GM23338 (cell line): ENCODE data around the gene STAT1. TPM values are rescaled to one million over a fixed set of nuclear protein-coding genes. Genes with fewer than 3 reads are reported as not detected.

Experiments used
- ATAC-seq: fragments of 200-7000 bp; cut with Tn5 transposase; 3 replicates; pipeline ENCODE4 v1.9.1; 2020
- DNase-seq: peaks from one replicate; pipeline ENCODE4 v3.0.0-alpha.2; 2015; ENCODE audit warnings: low spot score
- H2AFZ ChIP-seq: fragments of 200-600 bp; sonication (generic); 2 replicates; pipeline ENCODE4 v1.8.0; 2016; ENCODE audit warnings: antibody characterized with exemption, mild to moderate bottlenecking, moderate library complexity
- H3F3A ChIP-seq: fragments of 200-600 bp; sonication (generic); replicated peaks from 2 replicates; pipeline ENCODE4 v1.8.0; 2017; ENCODE audit warnings: antibody characterized with exemption, mixed run types, low read depth
- H3K27ac ChIP-seq: fragments of 200-600 bp; sonication (generic); 2 replicates; pipeline ENCODE4 v1.6.1; 2016; ENCODE audit warnings: low read depth
- H3K27me3 ChIP-seq: fragments of 200-600 bp; sonication (generic); 2 replicates; pipeline ENCODE4 v1.8.0; 2016; ENCODE audit warnings: mild to moderate bottlenecking, mixed run types, moderate library complexity; ENCODE audit not compliant: insufficient read depth
- H3K36me3 ChIP-seq: fragments of 200-600 bp; sonication (generic); 2 replicates; pipeline ENCODE4 v1.8.0; 2016; ENCODE audit warnings: mild to moderate bottlenecking; ENCODE audit not compliant: insufficient read depth
- H3K4me1 ChIP-seq: fragments of 200-600 bp; sonication (generic); 2 replicates; pipeline ENCODE4 v1.8.0; 2016; ENCODE audit warnings: mild to moderate bottlenecking, moderate library complexity; ENCODE audit not compliant: insufficient read depth
- H3K4me2 ChIP-seq: fragments of 200-600 bp; sonication (generic); 2 replicates; pipeline ENCODE4 v1.7.1; 2017; ENCODE audit warnings: mixed run types
- H3K4me3 ChIP-seq: fragments of 200-600 bp; sonication (generic); 2 replicates; pipeline ENCODE4 v1.6.1; 2016; ENCODE audit warnings: mixed run types
- H3K79me2 ChIP-seq: fragments of 200-600 bp; sonication (generic); replicated peaks from 2 replicates; pipeline ENCODE4 v1.8.0; 2017; ENCODE audit warnings: mild to moderate bottlenecking; ENCODE audit not compliant: insufficient read depth
- H3K9me2 ChIP-seq: fragments of 200-600 bp; sonication (generic); 2 replicates; pipeline ENCODE4 v1.8.0; 2017; ENCODE audit not compliant: insufficient read depth
- H4K20me1 ChIP-seq: fragments of 200-600 bp; sonication (generic); replicated peaks from 2 replicates; pipeline ENCODE4 v1.8.0; 2017; ENCODE audit warnings: mild to moderate bottlenecking; ENCODE audit not compliant: insufficient read depth
- H3K27ac Mint-ChIP-seq: 2 replicates; pipeline ENCODE4 v1.8.0; 2020; ENCODE audit warnings: inconsistent platforms, mild to moderate bottlenecking, moderate library complexity, mixed read lengths
- H3K27me3 Mint-ChIP-seq: 3 replicates; pipeline ENCODE4 v1.8.0; 2022; ENCODE audit warnings: low read depth, mild to moderate bottlenecking, moderate library complexity, mixed read lengths, inconsistent platforms; ENCODE audit not compliant: insufficient read depth, poor library complexity
- H3K36me3 Mint-ChIP-seq: 3 replicates; pipeline ENCODE4 v1.8.0; 2021; ENCODE audit warnings: low read depth, mild to moderate bottlenecking, inconsistent platforms, moderate library complexity, mixed read lengths
- H3K4me1 Mint-ChIP-seq: 3 replicates; pipeline ENCODE4 v1.8.0; 2020; ENCODE audit warnings: mild to moderate bottlenecking, inconsistent platforms, mixed read lengths
- H3K4me3 Mint-ChIP-seq: 3 replicates; pipeline ENCODE4 v1.8.0; 2021; ENCODE audit warnings: moderate library complexity, mild to moderate bottlenecking, inconsistent platforms, mixed read lengths
- H3K9me3 Mint-ChIP-seq: 3 replicates; pipeline ENCODE4 v1.8.0; 2020; ENCODE audit warnings: moderate library complexity, mild to moderate bottlenecking, inconsistent platforms, mixed read lengths
- CREB1 ChIP-seq: fragments of 250-450 bp; sonication (Bioruptor Pico); IDR thresholded peaks from 2 replicates; pipeline ENCODE4 v1.5.0; 2020; ENCODE audit warnings: low read depth, mild to moderate bottlenecking, moderate library complexity
- ETS1 ChIP-seq: IDR thresholded peaks from 2 replicates; pipeline ENCODE4 v1.6.1; 2016; ENCODE audit warnings: antibody characterized with exemption
- EZH2 ChIP-seq: fragments of 200-600 bp; sonication (generic); IDR thresholded peaks from one replicate; pipeline ENCODE4 v1.8.0; 2017; ENCODE audit warnings: antibody characterized with exemption, mild to moderate bottlenecking, low read depth; ENCODE audit not compliant: unreplicated experiment
- JUNB ChIP-seq: IDR thresholded peaks from one replicate; pipeline ENCODE4 v1.6.1; 2016; ENCODE audit warnings: antibody characterized with exemption; ENCODE audit not compliant: unreplicated experiment
- NANOG ChIP-seq: IDR thresholded peaks from 2 replicates; pipeline ENCODE4 v1.6.1; 2016; ENCODE audit warnings: antibody characterized with exemption, borderline replicate concordance
- POLR2AphosphoS5 ChIP-seq: IDR thresholded peaks from 2 replicates; pipeline ENCODE4 v1.6.1; 2016; ENCODE audit warnings: antibody characterized with exemption, low read depth
- STAT1 ChIP-seq: IDR thresholded peaks from one replicate; pipeline ENCODE4 v1.6.1; 2016; ENCODE audit warnings: antibody characterized with exemption; ENCODE audit not compliant: unreplicated experiment
- ZNF331 ChIP-seq: fragments of 250-450 bp; sonication (Bioruptor Pico); IDR thresholded peaks from 2 replicates; pipeline ENCODE4 v1.5.0; 2020; ENCODE audit warnings: low read depth, mild to moderate bottlenecking, moderate library complexity
- polyA plus RNA-seq: library from polyadenylated mRNA; unstranded; fragments of >200 nt; fragmentation: Nextera tagmentation; extraction: Ambion mirVana; gene quantifications from 2 replicates; pipeline ENCODE4 v1.2.1, GENCODE V29; 2016
- total RNA-seq: library from RNA; depleted of rRNA; stranded (reverse); fragments of >200 nt; shearing (Covaris generic); gene quantifications from 2 replicates; pipeline ENCODE4 v1.2.3, GENCODE V29; 2014
- TF ChIP-seq, protein P1 (sequence below), 2 experiments: fragments of 200-600 bp in 1 of 2; sonication (generic) in 1 of 2; conservative IDR thresholded peaks; 2 replicates each; pipeline versions ENCODE4 v1.5.1 to v1.6.1; 2016 to 2017; ENCODE audit warnings: antibody characterized with exemption in 2 of 2, low read depth in 2 of 2, mild to moderate bottlenecking in 2 of 2, moderate library complexity in 1 of 2
- TF ChIP-seq, protein P2 (sequence below): fragments of 250-450 bp; sonication (Bioruptor Pico); IDR thresholded peaks from 2 replicates; pipeline ENCODE4 v1.5.0; 2020; ENCODE audit warnings: mild to moderate bottlenecking, moderate library complexity

Gene STAT1
- total and polyA plus RNA-seq, 2 experiments from 2014 or later: 15.1 to 47.4 TPM

GRCh38 chr2:191015831-191016230 lies 1.9 kb upstream of the STAT1 start (continued):
- no peak for TF ChIP-seq ZNF331 (CRISPR knock-in tag)
- TF ChIP-seq POLR2AphosphoS5: no peak
- no peak for TF ChIP-seq ETS1
- TF ChIP-seq, protein P1, sequence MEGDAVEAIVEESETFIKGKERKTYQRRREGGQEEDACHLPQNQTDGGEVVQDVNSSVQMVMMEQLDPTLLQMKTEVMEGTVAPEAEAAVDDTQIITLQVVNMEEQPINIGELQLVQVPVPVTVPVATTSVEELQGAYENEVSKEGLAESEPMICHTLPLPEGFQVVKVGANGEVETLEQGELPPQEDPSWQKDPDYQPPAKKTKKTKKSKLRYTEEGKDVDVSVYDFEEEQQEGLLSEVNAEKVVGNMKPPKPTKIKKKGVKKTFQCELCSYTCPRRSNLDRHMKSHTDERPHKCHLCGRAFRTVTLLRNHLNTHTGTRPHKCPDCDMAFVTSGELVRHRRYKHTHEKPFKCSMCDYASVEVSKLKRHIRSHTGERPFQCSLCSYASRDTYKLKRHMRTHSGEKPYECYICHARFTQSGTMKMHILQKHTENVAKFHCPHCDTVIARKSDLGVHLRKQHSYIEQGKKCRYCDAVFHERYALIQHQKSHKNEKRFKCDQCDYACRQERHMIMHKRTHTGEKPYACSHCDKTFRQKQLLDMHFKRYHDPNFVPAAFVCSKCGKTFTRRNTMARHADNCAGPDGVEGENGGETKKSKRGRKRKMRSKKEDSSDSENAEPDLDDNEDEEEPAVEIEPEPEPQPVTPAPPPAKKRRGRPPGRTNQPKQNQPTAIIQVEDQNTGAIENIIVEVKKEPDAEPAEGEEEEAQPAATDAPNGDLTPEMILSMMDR (conservative IDR thresholded peaks at IDR 0.05; ENCODE audit: low read depth in 2 of 2): no peak
- TF ChIP-seq NANOG: no peak
- TF ChIP-seq CREB1 (CRISPR knock-in tag): no peak

DNA sequence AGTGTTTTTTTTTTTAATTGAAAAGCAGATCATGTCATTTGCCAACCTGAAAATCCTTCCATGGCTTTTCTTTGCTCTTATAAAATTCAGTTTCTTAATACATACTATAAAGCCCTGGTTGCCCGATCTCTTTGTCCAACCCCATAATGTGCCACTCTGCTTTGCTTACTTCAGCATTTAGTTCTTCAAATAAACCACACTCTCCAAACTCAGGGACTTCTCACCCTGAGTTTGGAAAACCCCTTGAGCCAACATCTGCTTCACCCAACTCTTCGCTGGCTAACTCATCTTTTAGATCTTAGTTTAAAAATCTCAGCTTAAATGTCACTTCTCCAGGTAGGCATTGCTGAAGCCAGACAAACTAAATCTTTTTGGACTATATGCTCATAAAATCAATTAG lies 1.3 kb upstream of the STAT1 start:
- Histone ChIP-seq H2AFZ (no peak overlapping the region), H3K4me2 (no peak overlapping the region), H3K9me2 (no peaks in the 10 kb centered on the region; the same call in 1 of the 2 replicates), H3F3A (peaks cover 5% of the 10 kb centered on the region; the same call in 1 of the 2 replicates), H3K36me3 (no peaks in the 10 kb centered on the region), H3K27ac (no peak overlapping the region), H3K27me3 (peaks cover 34% of the 10 kb centered on the region), H3K79me2 (peaks cover 19% of the 10 kb centered on the region), H3K4me3 (no peak overlapping the region), H3K4me1 (peaks cover 16% of the 10 kb centered on the region), H4K20me1 (no peaks in the 10 kb centered on the region; the same call in 1 of the 2 replicates)
- Mint-ChIP-seq H3K4me1 (no peaks in the 10 kb centered on the region), H3K27ac (no peak overlapping the region), H3K9me3 (no peaks in the 10 kb centered on the region), H3K27me3 (peaks cover 2% of the 10 kb centered on the region), H3K36me3 (no peaks in the 10 kb centered on the region), H3K4me3 (no peak overlapping the region)
- ATAC-seq (no peak), DNase-seq (no peak)
- TF ChIP-seq JUNB (no peak), CREB1 (CRISPR knock-in tag) (no peak), POLR2AphosphoS5 (no peak), EZH2 (no peak), ZNF331 (CRISPR knock-in tag) (no peak), STAT1 (no peak), NANOG (no peak), ETS1 (no peak)
- TF ChIP-seq, protein P1 (conservative IDR thresholded peaks at IDR 0.05; ENCODE audit: low read depth in 2 of 2): no peak
- TF ChIP-seq, protein P2, sequence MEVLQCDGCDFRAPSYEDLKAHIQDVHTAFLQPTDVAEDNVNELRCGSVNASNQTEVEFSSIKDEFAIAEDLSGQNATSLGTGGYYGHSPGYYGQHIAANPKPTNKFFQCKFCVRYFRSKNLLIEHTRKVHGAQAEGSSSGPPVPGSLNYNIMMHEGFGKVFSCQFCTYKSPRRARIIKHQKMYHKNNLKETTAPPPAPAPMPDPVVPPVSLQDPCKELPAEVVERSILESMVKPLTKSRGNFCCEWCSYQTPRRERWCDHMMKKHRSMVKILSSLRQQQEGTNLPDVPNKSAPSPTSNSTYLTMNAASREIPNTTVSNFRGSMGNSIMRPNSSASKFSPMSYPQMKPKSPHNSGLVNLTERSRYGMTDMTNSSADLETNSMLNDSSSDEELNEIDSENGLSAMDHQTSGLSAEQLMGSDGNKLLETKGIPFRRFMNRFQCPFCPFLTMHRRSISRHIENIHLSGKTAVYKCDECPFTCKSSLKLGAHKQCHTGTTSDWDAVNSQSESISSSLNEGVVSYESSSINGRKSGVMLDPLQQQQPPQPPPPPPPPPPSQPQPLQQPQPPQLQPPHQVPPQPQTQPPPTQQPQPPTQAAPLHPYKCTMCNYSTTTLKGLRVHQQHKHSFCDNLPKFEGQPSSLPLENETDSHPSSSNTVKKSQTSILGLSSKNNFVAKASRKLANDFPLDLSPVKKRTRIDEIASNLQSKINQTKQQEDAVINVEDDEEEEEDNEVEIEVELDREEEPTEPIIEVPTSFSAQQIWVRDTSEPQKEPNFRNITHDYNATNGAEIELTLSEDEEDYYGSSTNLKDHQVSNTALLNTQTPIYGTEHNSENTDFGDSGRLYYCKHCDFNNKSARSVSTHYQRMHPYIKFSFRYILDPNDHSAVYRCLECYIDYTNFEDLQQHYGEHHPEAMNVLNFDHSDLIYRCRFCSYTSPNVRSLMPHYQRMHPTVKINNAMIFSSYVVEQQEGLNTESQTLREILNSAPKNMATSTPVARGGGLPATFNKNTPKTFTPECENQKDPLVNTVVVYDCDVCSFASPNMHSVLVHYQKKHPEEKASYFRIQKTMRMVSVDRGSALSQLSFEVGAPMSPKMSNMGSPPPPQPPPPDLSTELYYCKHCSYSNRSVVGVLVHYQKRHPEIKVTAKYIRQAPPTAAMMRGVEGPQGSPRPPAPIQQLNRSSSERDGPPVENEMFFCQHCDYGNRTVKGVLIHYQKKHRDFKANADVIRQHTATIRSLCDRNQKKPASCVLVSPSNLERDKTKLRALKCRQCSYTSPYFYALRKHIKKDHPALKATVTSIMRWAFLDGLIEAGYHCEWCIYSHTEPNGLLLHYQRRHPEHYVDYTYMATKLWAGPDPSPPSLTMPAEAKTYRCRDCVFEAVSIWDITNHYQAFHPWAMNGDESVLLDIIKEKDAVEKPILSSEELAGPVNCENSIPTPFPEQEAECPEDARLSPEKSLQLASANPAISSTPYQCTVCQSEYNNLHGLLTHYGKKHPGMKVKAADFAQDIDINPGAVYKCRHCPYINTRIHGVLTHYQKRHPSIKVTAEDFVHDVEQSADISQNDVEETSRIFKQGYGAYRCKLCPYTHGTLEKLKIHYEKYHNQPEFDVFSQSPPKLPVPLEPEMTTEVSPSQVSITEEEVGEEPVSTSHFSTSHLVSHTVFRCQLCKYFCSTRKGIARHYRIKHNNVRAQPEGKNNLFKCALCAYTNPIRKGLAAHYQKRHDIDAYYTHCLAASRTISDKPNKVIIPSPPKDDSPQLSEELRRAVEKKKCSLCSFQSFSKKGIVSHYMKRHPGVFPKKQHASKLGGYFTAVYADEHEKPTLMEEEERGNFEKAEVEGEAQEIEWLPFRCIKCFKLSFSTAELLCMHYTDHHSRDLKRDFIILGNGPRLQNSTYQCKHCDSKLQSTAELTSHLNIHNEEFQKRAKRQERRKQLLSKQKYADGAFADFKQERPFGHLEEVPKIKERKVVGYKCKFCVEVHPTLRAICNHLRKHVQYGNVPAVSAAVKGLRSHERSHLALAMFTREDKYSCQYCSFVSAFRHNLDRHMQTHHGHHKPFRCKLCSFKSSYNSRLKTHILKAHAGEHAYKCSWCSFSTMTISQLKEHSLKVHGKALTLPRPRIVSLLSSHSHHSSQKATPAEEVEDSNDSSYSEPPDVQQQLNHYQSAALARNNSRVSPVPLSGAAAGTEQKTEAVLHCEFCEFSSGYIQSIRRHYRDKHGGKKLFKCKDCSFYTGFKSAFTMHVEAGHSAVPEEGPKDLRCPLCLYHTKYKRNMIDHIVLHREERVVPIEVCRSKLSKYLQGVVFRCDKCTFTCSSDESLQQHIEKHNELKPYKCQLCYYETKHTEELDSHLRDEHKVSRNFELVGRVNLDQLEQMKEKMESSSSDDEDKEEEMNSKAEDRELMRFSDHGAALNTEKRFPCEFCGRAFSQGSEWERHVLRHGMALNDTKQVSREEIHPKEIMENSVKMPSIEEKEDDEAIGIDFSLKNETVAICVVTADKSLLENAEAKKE (CRISPR knock-in tag): no peak
